GM20000 (cell line): Measurements from ENCODE around the gene DTHD1.

Experiments used
- DNase-seq: peaks from one replicate; pipeline ENCODE4 v3.0.0; 2012; ENCODE audit warnings: low spot score
- TF ChIP-seq, protein P1 (sequence below): IDR thresholded peaks from 2 replicates; pipeline ENCODE4 v1.5.1; 2012; ENCODE audit warnings: mild to moderate bottlenecking, control low read depth; ENCODE audit errors: extremely low read depth, missing control alignments

DTHD1 gene

DNA sequence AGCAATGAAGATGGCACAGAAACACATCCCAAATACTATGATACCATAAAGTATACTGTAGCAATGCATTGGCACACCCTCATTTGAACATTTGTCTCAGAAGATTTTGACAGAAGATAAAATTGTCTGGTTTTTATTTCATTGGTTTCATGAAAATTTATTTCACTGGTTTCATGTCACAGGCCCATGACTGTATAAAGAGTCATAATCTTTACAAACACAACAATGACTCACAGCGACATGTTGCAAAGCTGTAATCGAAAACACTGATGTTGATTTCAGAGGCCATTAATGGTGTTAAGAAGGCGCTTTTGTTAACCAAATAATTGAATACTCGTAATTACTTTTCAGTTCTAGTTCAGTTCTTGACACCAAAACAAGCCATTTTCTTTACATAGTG is 8.1 kb upstream of the DTHD1 start:
- no peak for DNase-seq
- TF ChIP-seq, protein P1, sequence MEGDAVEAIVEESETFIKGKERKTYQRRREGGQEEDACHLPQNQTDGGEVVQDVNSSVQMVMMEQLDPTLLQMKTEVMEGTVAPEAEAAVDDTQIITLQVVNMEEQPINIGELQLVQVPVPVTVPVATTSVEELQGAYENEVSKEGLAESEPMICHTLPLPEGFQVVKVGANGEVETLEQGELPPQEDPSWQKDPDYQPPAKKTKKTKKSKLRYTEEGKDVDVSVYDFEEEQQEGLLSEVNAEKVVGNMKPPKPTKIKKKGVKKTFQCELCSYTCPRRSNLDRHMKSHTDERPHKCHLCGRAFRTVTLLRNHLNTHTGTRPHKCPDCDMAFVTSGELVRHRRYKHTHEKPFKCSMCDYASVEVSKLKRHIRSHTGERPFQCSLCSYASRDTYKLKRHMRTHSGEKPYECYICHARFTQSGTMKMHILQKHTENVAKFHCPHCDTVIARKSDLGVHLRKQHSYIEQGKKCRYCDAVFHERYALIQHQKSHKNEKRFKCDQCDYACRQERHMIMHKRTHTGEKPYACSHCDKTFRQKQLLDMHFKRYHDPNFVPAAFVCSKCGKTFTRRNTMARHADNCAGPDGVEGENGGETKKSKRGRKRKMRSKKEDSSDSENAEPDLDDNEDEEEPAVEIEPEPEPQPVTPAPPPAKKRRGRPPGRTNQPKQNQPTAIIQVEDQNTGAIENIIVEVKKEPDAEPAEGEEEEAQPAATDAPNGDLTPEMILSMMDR = no peak

DNA sequence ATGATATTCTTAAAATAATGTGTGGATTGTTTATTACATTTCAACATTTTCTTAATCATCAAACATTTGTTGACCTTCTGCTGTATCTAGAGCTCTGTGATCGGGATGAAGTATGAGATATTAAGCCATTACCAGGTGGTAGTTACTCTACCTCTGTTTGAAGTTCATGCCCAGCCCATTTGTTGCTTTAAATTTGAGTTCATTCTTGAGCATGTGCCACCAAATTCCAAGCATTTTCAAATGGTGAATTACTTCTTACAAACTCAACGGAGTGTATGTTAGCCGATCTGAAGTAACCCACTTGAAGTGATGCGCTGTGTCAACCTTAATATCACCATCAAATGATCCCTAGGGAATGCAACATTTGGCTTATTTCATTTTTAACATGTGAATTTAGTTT is 7.3 kb upstream of the DTHD1 start:
- DNase-seq = no peak
- TF ChIP-seq, protein P1 = no peak

DNA sequence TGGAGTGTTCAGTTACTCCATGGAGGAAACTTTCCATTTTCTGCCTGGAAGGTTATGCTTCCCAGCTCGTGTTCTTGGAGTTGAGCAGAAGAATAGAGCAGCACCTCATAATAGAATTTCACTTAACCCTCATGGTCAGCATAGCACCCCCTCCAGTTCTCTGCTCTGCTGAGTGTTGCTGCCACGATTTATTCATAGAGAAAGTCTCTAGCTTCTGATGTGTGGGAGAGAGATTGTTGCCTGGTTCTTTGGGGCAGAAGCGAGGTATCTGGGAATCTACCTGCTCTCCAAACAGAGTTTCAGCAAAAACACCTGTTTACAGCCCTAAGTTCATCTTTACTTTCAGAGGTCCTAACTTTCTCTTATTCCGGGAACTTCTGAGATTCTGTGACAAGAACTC is 3.9 kb upstream of the DTHD1 start:
- peak; percentile 12 for DNase-seq
- TF ChIP-seq, protein P1 = no peak

DNA sequence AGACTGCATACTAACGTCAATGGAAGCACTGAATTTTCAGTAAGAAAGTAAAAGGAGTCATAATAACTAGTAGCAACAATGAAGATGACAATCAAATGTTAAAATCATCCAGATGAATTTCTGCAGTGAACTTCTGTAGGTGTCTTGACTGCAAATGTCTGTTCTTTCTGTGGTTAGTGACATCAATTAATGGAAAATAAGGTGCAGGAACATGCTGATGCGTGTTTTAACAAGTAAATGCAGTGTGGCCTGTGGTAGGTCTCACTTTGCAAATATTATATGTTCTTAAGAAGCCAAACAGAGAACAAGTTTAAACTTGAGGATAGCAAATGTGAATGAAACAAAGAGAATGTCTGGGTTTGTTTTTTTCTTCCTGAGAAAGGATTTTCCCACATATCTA is 2.6 kb upstream of the DTHD1 start:
- DNase-seq = no peak
- TF ChIP-seq, protein P1 = no peak

DNA sequence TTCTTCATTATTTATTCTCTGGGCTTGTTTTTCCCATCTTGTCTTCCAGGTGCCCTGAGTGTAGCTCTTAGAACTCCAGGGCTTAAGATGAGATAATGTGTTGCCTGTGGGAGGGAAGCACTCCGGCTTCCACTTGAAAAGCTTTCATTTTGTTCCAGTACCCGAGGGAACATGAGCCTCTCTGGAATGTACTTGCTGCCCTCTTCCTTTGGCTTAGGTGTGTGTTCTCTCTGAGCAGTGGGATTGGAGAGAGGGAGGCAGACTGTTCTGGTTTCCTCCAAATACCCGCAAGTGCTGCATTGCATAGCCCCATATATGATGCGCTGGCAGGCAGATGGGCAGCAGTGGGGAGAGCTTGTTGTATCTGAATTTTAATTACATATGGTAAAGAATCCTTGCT is 861 bp upstream of the DTHD1 start:
- DNase-seq = no peak
- TF ChIP-seq, protein P1 = no peak

DNA sequence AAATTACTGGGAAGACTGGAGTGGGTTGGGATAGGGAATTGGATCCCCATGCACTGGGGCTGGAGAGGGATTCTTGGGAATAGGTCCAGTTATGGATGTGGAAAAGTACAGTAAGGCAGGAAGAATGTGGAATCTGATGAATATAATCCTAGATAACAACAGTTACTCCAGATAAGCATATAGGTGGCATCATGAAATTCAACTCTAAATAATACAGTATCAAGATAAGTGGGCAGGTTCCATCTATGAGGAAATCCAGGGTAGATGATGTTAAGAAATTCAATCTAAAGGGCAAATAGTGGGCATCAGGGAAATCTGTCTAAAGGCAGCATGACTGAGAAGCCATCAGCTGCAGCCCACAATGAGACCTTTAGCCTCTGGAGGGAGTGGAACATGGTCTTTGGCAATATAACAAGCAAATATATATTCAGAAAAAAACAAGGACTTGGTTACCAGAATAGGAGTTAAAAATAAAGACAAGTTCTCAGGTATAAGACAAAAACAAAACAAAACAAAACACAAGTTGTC is 1.2 kb downstream of the DTHD1 start:
- DNase-seq = no peak
- TF ChIP-seq, protein P1 = no peak

DNA sequence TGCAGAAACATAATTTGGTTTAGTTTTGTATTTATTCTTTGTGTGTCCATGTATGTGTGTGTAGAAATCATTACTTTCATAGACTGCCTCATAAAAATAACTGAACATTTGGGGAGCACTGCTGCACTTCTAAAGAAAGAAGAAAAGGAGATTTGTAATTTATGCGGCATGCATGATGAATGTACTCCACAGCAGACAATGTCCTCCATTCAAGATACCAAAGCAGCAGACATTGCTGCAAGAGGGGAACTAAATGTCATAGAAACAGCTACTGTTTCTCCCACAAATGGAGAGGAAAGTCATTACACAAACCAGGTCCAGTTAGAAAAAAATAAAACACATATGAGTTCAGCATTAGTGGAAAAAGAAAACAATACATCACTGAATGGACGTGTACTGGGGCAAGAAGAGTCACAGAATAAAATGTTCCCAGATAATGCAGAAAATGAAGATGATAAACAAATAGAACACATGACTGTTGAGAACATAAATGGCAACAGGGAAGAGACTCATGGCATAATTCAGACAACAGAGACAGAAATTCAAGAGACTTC is 2.6 kb downstream of the DTHD1 start:
- TF ChIP-seq, protein P1 = no peak
- no peak for DNase-seq
